ENCODE results near the gene FAS. TPM values are rescaled to one million over a fixed set of nuclear protein-coding genes. Genes with fewer than 3 reads are reported as not detected.

The FAS gene
- polyA plus RNA-seq, 1 donor (not counting 4 experiments of a cell fraction or from before 2014, with no cell fraction given): 44.8 TPM

DNA sequence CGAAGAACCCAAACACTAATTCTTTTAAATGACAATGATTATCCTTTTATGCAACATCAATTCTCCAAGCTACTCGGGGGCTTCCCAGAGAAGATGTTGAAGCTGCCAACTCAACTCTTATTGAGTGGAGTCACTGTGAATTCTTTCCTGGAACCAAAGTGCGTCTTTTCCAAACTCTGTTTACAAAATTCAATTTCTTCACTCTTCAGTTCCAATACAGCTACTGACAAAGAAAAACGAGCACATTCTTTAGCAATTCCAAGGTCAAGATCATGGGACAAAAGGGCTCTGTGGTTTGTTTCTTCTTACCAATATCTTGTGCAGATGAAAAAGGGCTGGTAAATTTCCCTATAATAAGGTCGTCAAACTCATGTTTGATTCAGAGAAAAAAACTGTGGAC is 74.2 kb downstream of the FAS start:
- DNase-seq (ENCODE audit: low read depth, low spot score) (no peak), FAIRE-seq (no peak)
- H3K27me3 ChIP-seq (ENCODE audit: control insufficient read depth, extremely low read depth, insufficient read depth, low read length): no peaks in the 10 kb centered on the region
- H2AFZ ChIP-seq (ENCODE audit: control insufficient read depth, low read length): no peak overlapping the region
- no peaks in the 10 kb centered on the region for H3K36me3 ChIP-seq (ENCODE audit: control insufficient read depth in 2 of 2, extremely low read depth in 1 of 2, insufficient read depth in 2 of 2, low read length in 2 of 2)
- TF ChIP-seq EZH2 (IDR thresholded peaks at IDR 0.05; ENCODE audit: low read length) (no peak), CTCF (optimal IDR thresholded peaks at IDR 0.05 in 1 of 3, IDR thresholded peaks at IDR 0.05 in 1 of 3, conservative IDR thresholded peaks at IDR 0.05 in 1 of 3; ENCODE audit: extremely low read depth in 1 of 3, insufficient read depth in 2 of 3, low read length in 3 of 3) (no peak)
- H3K4me1 ChIP-seq (ENCODE audit: control insufficient read depth, extremely low read depth, insufficient read depth, low read length): no peaks in the 10 kb centered on the region
- no peaks in the 10 kb centered on the region for H3K9me1 ChIP-seq (ENCODE audit: control insufficient read depth, extremely low read depth, insufficient read depth, low read length)
- H3K9ac ChIP-seq (ENCODE audit: control insufficient read depth, extremely low read depth, insufficient read depth, low read length): no peak overlapping the region
- no peaks in the 10 kb centered on the region for H3K79me2 ChIP-seq (ENCODE audit: control insufficient read depth, insufficient read depth, low read length)
- dilution Hi-C loops (cut with MboI; ENCODE audit: extremely low pct_ligation_motif_present, low sequenced_read_pairs): no loop called here
- no peak overlapping the region for H3K4me2 ChIP-seq (ENCODE audit: control insufficient read depth, extremely low read depth, insufficient read depth, low read depth, low read length)
- no peaks in the 10 kb centered on the region for H3K9me3 ChIP-seq (ENCODE audit: control insufficient read depth, low read depth, low read length)
- no peak overlapping the region for H3K27ac ChIP-seq (ENCODE audit: control insufficient read depth, insufficient read depth, low read length)
- H3K4me3 ChIP-seq (ENCODE audit: control insufficient read depth in 2 of 3, extremely low read depth in 1 of 3, insufficient read depth in 2 of 3, low read depth in 1 of 3, low read length in 3 of 3): no peak overlapping the region
- no peaks in the 10 kb centered on the region for H4K20me1 ChIP-seq (ENCODE audit: control insufficient read depth, extremely low read depth, insufficient read depth, low read length)

Small RNA genes within 50 kb of the gene (small RNA-seq; reads per million reads assigned to genes)
- gene MIR4679-2 (ENCODE audit: insufficient read length in 3 of 3, low read depth in 3 of 3, low replicate concordance in 1 of 3): 0 reads per million in 3 experiments
- gene RF02116 (ENCODE audit: insufficient read length in 3 of 3, low read depth in 3 of 3, low replicate concordance in 1 of 3): 0 reads per million in 3 experiments

Other genes starting within 250 kb of the FAS start
- gene LIPN, start 230.8 kb upstream of the FAS start, polyA plus RNA-seq: 0.20 to 0.30 TPM in 2 of 3 replicates, not detected in the other
- gene LIPM, start 188.1 kb upstream of the FAS start, polyA plus RNA-seq: 0.10 to 0.67 TPM (median 0.44 TPM) in 3 replicates
- gene ANKRD22, start 139.0 kb upstream of the FAS start, polyA plus RNA-seq: 1.6 to 5.2 TPM (median 4.4 TPM) in 3 replicates
- gene STAMBPL1, start 110.6 kb upstream of the FAS start, polyA plus RNA-seq: 3.1 to 9.0 TPM (median 5.4 TPM) in 3 replicates
- gene ACTA2, start 38.0 kb upstream of the FAS start, polyA plus RNA-seq: 3.0 to 9.3 TPM (median 3.7 TPM) in 3 replicates
- gene CH25H, start 216.5 kb downstream of the FAS start, polyA plus RNA-seq: 0.05 to 0.37 TPM in 2 of 3 replicates, not detected in the other